HCT116 (cell line): ENCODE data around the gene PLD2. TPM values are rescaled to one million over a fixed set of nuclear protein-coding genes. Genes with fewer than 3 reads are reported as not detected.
A peak's percentile ranks its signal among the peaks of the same experiment; 100 is the strongest.

Experiments
- ATAC-seq: fragments of 200-7000 bp; cut with Tn5 transposase; 2 replicates; pipeline ENCODE4 v1.9.1; 2020; ENCODE audit warnings: mild to moderate bottlenecking, moderate library complexity
- BruUV-seq: library from RNA; stranded (reverse); fragments of 400-500 nt; replicated peaks from 2 replicates; lab custom pipeline; 2021; lab: Mats Ljungman, UMichigan
- CTCF ChIA-PET: fragments of 300-600 bp; sonication (Branson Sonifier 250); formaldehyde crosslinking; loops from one replicate; lab custom pipeline; 2021; ENCODE audit warnings: antibody characterized with exemption; lab: Charles Lee
- POLR2A ChIA-PET: fragments of 300-600, 350-600 bp; sonication (Branson Sonifier 250); formaldehyde crosslinking; loops from one replicate; lab custom pipeline; 2021; ENCODE audit warnings: antibody characterized with exemption; lab: Charles Lee
- RAD21 ChIA-PET, 2 experiments: fragments of 300-600 bp; sonication (Branson Sonifier 250); formaldehyde crosslinking; loops; one replicate each; lab custom pipeline; 2023; ENCODE audit warnings: low total read pairs in 2 of 2; ENCODE audit not compliant: uncharacterized antibody in 2 of 2, unreplicated experiment in 2 of 2, low non-redundant PET in 1 of 2; lab: Charles Lee
- DNase-seq: peaks from one replicate; pipeline ENCODE4 v3.0.0-alpha.2; 2010; ENCODE audit warnings: low read depth, low spot score
- H2AFZ ChIP-seq: fragments of 200-600 bp; shearing (Covaris generic), sonication (generic); 2 replicates; pipeline ENCODE4 v1.6.1; 2017; ENCODE audit warnings: low read depth, mixed run types, mixed read lengths, antibody characterized with exemption, low read length; ENCODE audit not compliant: poor library complexity, severe bottlenecking
- H3K27ac ChIP-seq: 2 replicates; pipeline ENCODE4 v1.5.1; 2012; ENCODE audit warnings: low read depth, low read length
- H3K27me3 ChIP-seq: fragments of 200-600 bp; sonication (generic); 2 replicates; pipeline ENCODE4 v1.6.1; 2016; ENCODE audit warnings: mixed run types, low read length, mixed read lengths; ENCODE audit not compliant: insufficient read depth
- H3K36me3 ChIP-seq, 2 experiments: fragments of 200-500 bp in 1 of 2; fragments of 200-600 bp in 1 of 2; sonication (Bioruptor generic) in 1 of 2; sonication (generic) in 1 of 2; 2 replicates each; pipeline versions ENCODE4 v1.5.1 to v1.6.1; 2014 to 2016; ENCODE audit warnings: low read length in 2 of 2, inconsistent platforms in 1 of 2, mixed read lengths in 1 of 2, mixed run types in 1 of 2; ENCODE audit not compliant: insufficient read depth in 2 of 2, control insufficient read depth in 1 of 2
- H3K4me1 ChIP-seq, 2 experiments: fragments of 200-600 bp in 1 of 2; sonication (generic) in 1 of 2; 2 replicates each; pipeline versions ENCODE4 v1.5.1 to v1.6.1; 2012 to 2017; ENCODE audit warnings: low read length in 2 of 2, inconsistent platforms in 1 of 2, mild to moderate bottlenecking in 1 of 2, mixed read lengths in 1 of 2, mixed run types in 1 of 2, moderate library complexity in 1 of 2; ENCODE audit not compliant: insufficient read depth in 2 of 2, control insufficient read depth in 1 of 2
- H3K4me2 ChIP-seq: fragments of 200-600 bp; sonication (generic); 2 replicates; pipeline ENCODE4 v1.6.1; 2017; ENCODE audit warnings: mixed run types, low read length, mixed read lengths
- H3K4me3 ChIP-seq, 2 experiments: fragments of 200-600 bp in 1 of 2; sonication (generic) in 1 of 2; replicated peaks in 1 of 2; 2 replicates each; pipeline ENCODE4 v1.5.1; 2011 to 2016; ENCODE audit warnings: low read length in 2 of 2, control low read depth in 1 of 2, low read depth in 1 of 2, mild to moderate bottlenecking in 1 of 2, mixed read lengths in 1 of 2, mixed run types in 1 of 2
- H3K79me2 ChIP-seq: fragments of 200-600 bp; sonication (generic); 2 replicates; pipeline ENCODE4 v1.6.1; 2017; ENCODE audit warnings: mild to moderate bottlenecking, mixed run types, low read length, moderate library complexity, mixed read lengths; ENCODE audit not compliant: insufficient read depth
- H3K9ac ChIP-seq: fragments of 200-600 bp; sonication (generic); 2 replicates; pipeline ENCODE4 v1.6.1; 2016; ENCODE audit warnings: low read length, mixed read lengths
- H3K9me2 ChIP-seq: fragments of 200-600 bp; sonication (generic), shearing (Covaris generic); 2 replicates; pipeline ENCODE4 v1.6.1; 2017; ENCODE audit warnings: mixed run types, mild to moderate bottlenecking, moderate library complexity; ENCODE audit not compliant: insufficient read depth
- H3K9me3 ChIP-seq, 2 experiments: fragments of 200-500 bp in 1 of 2; fragments of 200-600 bp in 1 of 2; sonication (Bioruptor generic) in 1 of 2; sonication (generic) in 1 of 2; 2 replicates each; pipeline ENCODE4 v1.6.1; 2014 to 2017; ENCODE audit warnings: low read length in 2 of 2, mixed read lengths in 2 of 2, inconsistent platforms in 1 of 2, low read depth in 1 of 2, mild to moderate bottlenecking in 1 of 2, mixed run types in 1 of 2, moderate library complexity in 1 of 2; ENCODE audit not compliant: control insufficient read depth in 1 of 2, insufficient read depth in 1 of 2
- H4K20me1 ChIP-seq: fragments of 200-600 bp; sonication (generic), shearing (Covaris generic); 2 replicates; pipeline ENCODE4 v1.6.1; 2017; ENCODE audit warnings: mixed run types, mild to moderate bottlenecking, moderate library complexity; ENCODE audit not compliant: insufficient read depth
- CBX3 ChIP-seq: IDR thresholded peaks from 2 replicates; pipeline ENCODE4 v1.6.1; 2012; ENCODE audit warnings: low read depth
- ELF1 ChIP-seq: IDR thresholded peaks from 2 replicates; pipeline ENCODE4 v1.6.1; 2012; ENCODE audit warnings: low read depth, borderline replicate concordance
- FOSL1 ChIP-seq: IDR thresholded peaks from 2 replicates; pipeline ENCODE4 v1.6.1; 2012; ENCODE audit warnings: low read depth
- REST ChIP-seq: IDR thresholded peaks from 2 replicates; pipeline ENCODE4 v1.6.1; 2012; ENCODE audit warnings: low read depth
- SRF ChIP-seq: IDR thresholded peaks from 2 replicates; pipeline ENCODE4 v1.6.1; 2012; ENCODE audit warnings: low read depth
- ZFX ChIP-seq: fragments of 450-650 bp; IDR thresholded peaks from 2 replicates; pipeline ENCODE4 v1.6.1; 2017
- ZNF274 ChIP-seq: fragments of 200-500 bp; sonication (Bioruptor generic); IDR thresholded peaks from 2 replicates; pipeline ENCODE4 v1.6.1; 2014; ENCODE audit warnings: mild to moderate bottlenecking, low read depth, low read length, inconsistent platforms
- intact Hi-C: fragments of 100-400 bp; cut with micrococcal nuclease; formaldehyde crosslinking; loops from 2 replicates; pipeline ENCODE4 v1.10.0; 2022
- total RNA-seq: library from RNA; stranded (reverse); gene quantifications from one replicate; pipeline ENCODE4 v1.2.1, GENCODE V29; 2021; ENCODE audit not compliant: unreplicated experiment

The PLD2 gene
- total RNA-seq, 1 experiment from 2014 or later, result 47.7 TPM

- ChIA-PET POLR2A (no interaction called here), RAD21 (no interaction called here), CTCF (no interaction called here)
- no peak for DNase-seq
- no peak overlapping the region for H3K9ac ChIP-seq
- ATAC-seq, result no peak
- H4K20me1 ChIP-seq, result no peaks in the 10 kb centered on the region
- H3K9me3 ChIP-seq, result no peaks in the 10 kb centered on the region
- no peak overlapping the region for H3K27ac ChIP-seq
- H2AFZ ChIP-seq, result no peak overlapping the region
- H3K4me2 ChIP-seq, result peak overlapping the region; percentile 35
- no peaks in the 10 kb centered on the region for H3K9me2 ChIP-seq
- TF ChIP-seq CBX3, result no peak
- TF ChIP-seq ZNF274, result no peak
- no peak for TF ChIP-seq ELF1
- no peak for TF ChIP-seq FOSL1
- TF ChIP-seq SRF, result no peak
- no peak for TF ChIP-seq ZFX
- no peak for TF ChIP-seq REST
- H3K27me3 ChIP-seq, result no peaks in the 10 kb centered on the region
- BruUV-seq, result no TSS peak
- peaks cover 76% of the 10 kb centered on the region for H3K79me2 ChIP-seq
- no peak overlapping the region for H3K4me3 ChIP-seq
- H3K4me1 ChIP-seq, result peaks cover 25 to 69% of the 10 kb centered on the region in 2 experiments
- no peaks in the 10 kb centered on the region for H3K36me3 ChIP-seq
- intact Hi-C loops, result no loop called here
Measured at GRCh38 chr17:4852567-4853207, 45.7 kb downstream of the PLD2 start.
